Measurements from ENCODE around the gene BOLA2. TPM values are rescaled to one million over a fixed set of nuclear protein-coding genes. Genes with fewer than 3 reads are reported as not detected.
"Not testable (repeated sequence)": the region's sequence is repeated elsewhere in the genome, so short reads cannot be mapped to it uniquely, and the experiment has no call there.

Gene BOLA2
- total RNA-seq: 10 to 100 TPM; 10.1 to 15.2 TPM

GRCh38 chr16:29454269-29454668, at the start of gene BOLA2, which contains the start of gene SLX1B:
TSS of gene BOLA2 (minus strand) at chr16:29454351. CDS start at chr16:29454253, 98 bp downstream.
TSS of gene SLX1B (plus strand) at chr16:29454533.
- CTCF ChIA-PET, POLR2A ChIA-PET: not testable (repeated sequence)

GRCh38 chr16:29482276-29482675, 28.1 kb upstream of the BOLA2 start:
- CTCF ChIA-PET: not testable (repeated sequence)

GRCh38 chr16:29472065-29472464, 17.9 kb upstream of the BOLA2 start:
- POLR2A ChIA-PET: not testable (repeated sequence)

More at GRCh38 chr16:29482276-29482675, 28.1 kb upstream of the BOLA2 start:
- POLR2A ChIA-PET: not testable (repeated sequence)

GRCh38 chr16:29469660-29470059, 15.5 kb upstream of the BOLA2 start:
- POLR2A ChIA-PET, CTCF ChIA-PET: not testable (repeated sequence)

More at GRCh38 chr16:29472065-29472464, 17.9 kb upstream of the BOLA2 start:
- CTCF ChIA-PET: not testable (repeated sequence)

GRCh38 chr16:29467654-29468366, 13.7 kb upstream of the BOLA2 start:
- POLR2A ChIA-PET, CTCF ChIA-PET: not testable (repeated sequence)

GRCh38 chr16:29466904-29467303, 12.8 kb upstream of the BOLA2 start:
- CTCF ChIA-PET, POLR2A ChIA-PET: not testable (repeated sequence)

GRCh38 chr16:29465985-29466824, 12.1 kb upstream of the BOLA2 start:
- CTCF ChIA-PET, POLR2A ChIA-PET: not testable (repeated sequence)

GRCh38 chr16:29460647-29461030, 6.5 kb upstream of the BOLA2 start:
- CTCF ChIA-PET, POLR2A ChIA-PET: not testable (repeated sequence)

- POLR2A ChIA-PET: not testable (repeated sequence)
Measured at GRCh38 chr16:29459706-29460646, 5.8 kb upstream of the BOLA2 start, which contains the start of gene SULT1A4. TSS of gene SULT1A4 (plus strand) at chr16:29459913. CDS start at chr16:29461386, 1,473 bp downstream.

GRCh38 chr16:29457660-29458059, 3.5 kb upstream of the BOLA2 start:
- POLR2A ChIA-PET, CTCF ChIA-PET: not testable (repeated sequence)

More at GRCh38 chr16:29459706-29460646, 5.8 kb upstream of the BOLA2 start, which contains the start of gene SULT1A4:
- CTCF ChIA-PET: not testable (repeated sequence)

GRCh38 chr16:29454828-29455227, 677 bp upstream of the BOLA2 start:
- POLR2A ChIA-PET, CTCF ChIA-PET: not testable (repeated sequence)

GRCh38 chr16:29453754-29454153, 397 bp downstream of the BOLA2 start:
- POLR2A ChIA-PET, CTCF ChIA-PET: not testable (repeated sequence)

GRCh38 chr16:29425390-29425789, 28.8 kb downstream of the BOLA2 start:
- POLR2A ChIA-PET, CTCF ChIA-PET: not testable (repeated sequence)

- CTCF ChIA-PET, POLR2A ChIA-PET: not testable (repeated sequence)
Measured at GRCh38 chr16:29423587-29423986, 30.6 kb downstream of the BOLA2 start.

- POLR2A ChIA-PET, CTCF ChIA-PET: not testable (repeated sequence)
Measured at GRCh38 chr16:29405249-29405648, 48.9 kb downstream of the BOLA2 start.

Other genes starting within 250 kb of the BOLA2 start
- gene NPIPB11, start 47.6 kb downstream of the BOLA2 start, total RNA-seq: 1 to 10 TPM; 1.1 to 1.2 TPM
- gene SLX1B, start 182 bp upstream of the BOLA2 start, total RNA-seq: 10 to 100 TPM; 76.7 to 80.7 TPM
- gene SULT1A4, start 5.6 kb upstream of the BOLA2 start, total RNA-seq: 1 to 10 TPM; 1.8 to 2.1 TPM
- 10 to 100 TPM; 63.5 to 65.4 TPM for gene NPIPB12, start 52.1 kb upstream of the BOLA2 start, total RNA-seq
- 100 to 1,000 TPM; 145 to 150 TPM for gene SPN, start 208.9 kb upstream of the BOLA2 start, total RNA-seq
- 1 to 10 TPM; 3.6 to 4.2 TPM for gene QPRT, start 224.8 kb upstream of the BOLA2 start, total RNA-seq

Data from activated CD8-positive, alpha-beta memory T cell treated with anti-CD3 and anti-CD28 coated beads for 36 hours (primary cell).